ENCODE data around the gene TARS2.

Gene TARS2

DNA sequence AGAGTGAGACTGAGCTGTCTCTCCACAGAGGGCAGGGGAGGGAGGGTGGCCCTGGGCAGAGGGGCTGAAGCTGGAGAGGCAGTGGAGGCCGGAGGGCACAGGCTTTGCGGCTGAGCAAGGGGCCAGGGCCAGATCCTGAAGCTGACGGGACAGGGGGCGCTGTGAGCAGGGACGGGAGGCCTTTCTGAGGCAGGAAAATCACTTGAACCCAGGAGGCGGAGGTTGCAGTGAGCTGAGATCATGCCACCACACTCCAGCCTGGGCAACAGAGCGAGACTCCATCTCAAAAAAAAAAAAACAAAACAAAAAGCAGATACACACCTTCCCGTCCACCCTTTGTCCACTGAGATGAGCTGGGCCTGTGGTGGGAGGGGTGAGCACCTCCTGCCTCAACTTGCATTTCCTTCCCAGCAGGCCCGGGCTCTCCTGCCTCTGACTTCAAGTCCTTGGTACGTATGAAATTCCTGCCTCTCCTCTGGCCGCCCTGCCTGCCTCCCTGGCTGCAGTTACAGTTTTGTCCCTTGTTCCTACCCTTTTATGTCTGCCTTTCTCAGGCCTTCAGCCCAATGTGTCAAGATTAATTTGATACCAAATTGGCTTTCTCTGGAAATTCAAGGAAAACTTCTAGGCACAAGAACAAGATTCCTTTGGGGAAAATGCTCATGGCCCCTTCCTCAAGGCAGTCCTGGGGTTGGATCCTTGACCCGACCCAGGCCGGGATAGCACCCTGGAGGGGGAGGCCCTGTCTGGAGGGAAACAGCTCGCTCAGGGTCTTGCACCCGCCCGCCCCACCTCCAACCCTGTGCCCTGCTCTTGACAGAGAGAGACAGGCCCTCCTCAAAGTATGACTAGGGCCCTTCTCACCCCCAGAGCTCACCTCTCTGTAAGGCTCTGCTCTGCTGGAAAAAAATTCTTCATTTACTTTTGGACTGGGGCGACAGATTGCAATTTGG is 50.8 kb downstream of the TARS2 start:
- H3K4me1 Mint-ChIP-seq: no peaks in the 10 kb centered on the region
- H3K4me3 Mint-ChIP-seq: no peak overlapping the region
- peaks cover 8% of the 10 kb centered on the region for H3K27me3 Mint-ChIP-seq
- ATAC-seq (ENCODE audit: low read depth) (no peak), DNase-seq (ENCODE audit: low spot score in 2 of 2) (no peak)
- no peaks in the 10 kb centered on the region for H3K36me3 Mint-ChIP-seq
- H3K9me3 Mint-ChIP-seq: no peaks in the 10 kb centered on the region
- no peak overlapping the region for H3K27ac Mint-ChIP-seq

DNA sequence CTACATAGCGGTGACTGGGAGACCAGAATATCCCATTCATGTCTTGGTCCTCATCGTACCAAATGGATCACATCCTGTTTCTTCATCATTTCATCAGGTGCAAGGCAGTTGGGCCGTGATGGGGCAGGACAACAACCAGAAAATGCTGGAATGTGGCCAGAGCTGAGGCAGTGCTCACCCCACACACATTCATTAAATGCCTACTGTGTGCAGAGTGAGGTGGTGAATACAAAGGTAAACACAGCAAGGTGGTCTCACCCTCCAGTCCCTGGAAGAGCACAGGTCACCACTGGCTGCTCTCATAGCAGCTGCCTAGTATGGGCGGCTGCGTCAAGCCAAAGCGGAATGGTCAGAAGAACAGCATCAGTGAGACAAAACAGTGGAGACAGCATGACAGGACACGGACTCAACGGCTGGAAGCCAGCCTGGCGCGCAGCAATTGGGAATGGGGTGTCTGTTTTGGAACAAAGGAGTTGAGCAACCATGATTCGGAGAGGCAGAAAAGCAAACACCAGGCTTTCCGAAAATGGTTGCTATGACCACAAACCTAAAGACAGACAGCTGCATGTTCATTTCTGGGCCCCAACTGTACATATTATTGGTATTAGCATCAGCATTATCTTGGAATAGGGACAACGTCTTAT is 56.4 kb downstream of the TARS2 start:
- Mint-ChIP-seq H3K36me3 (no peaks in the 10 kb centered on the region), H3K9me3 (no peaks in the 10 kb centered on the region), H3K27ac (no peak overlapping the region), H3K27me3 (peaks cover 10% of the 10 kb centered on the region), H3K4me3 (no peak overlapping the region), H3K4me1 (peaks cover 3% of the 10 kb centered on the region)
- ATAC-seq (ENCODE audit: low read depth) (no peak), DNase-seq (ENCODE audit: low spot score in 2 of 2) (no peak)

DNA sequence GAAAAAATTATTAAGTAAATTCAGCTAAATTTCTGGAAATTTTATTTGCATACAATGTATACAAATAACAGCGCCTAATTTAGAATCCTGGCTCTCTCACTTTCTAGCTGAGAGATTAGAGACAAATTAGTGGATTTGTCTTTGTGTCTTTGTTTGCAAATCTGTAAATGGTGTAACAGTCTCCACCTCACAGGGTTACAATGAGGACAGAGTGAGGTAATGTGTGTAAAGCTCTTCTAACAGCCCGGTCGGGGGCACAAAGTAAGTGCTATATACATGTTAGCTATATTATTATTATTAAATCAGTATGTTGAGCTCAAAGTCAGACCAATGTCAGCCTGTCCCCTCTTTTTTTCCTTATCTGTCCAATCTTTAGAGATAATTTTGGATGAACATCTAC is 57.0 kb downstream of the TARS2 start:
- Mint-ChIP-seq H3K27ac (no peak overlapping the region), H3K9me3 (no peaks in the 10 kb centered on the region)
- no peak for ATAC-seq (ENCODE audit: low read depth)

DNA sequence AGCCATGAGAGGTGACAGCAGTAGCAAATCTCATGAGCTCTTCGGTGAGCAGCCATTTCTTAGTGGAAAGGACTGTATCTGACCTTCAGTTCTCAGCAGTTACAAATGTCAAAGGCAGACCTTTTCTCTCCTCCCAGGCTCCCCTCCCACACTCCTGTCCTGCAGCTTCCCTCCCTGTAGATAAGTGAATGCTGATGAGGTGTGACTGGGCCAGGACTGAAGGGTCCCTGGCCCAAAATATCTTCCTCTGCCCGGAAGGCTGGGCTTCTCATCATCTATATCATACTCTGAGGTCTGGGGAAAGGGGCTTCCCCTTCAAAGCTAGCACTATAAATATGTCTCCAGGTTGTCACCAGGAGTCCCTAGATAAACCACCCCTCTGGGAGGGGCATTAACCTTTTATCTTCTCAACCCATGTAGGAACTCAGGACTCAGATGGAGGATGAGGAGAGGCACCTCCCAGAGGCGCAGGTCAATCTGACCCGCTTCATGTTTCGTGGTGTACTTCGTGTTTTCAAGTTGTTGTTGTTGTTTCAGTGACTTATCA is 58.3 kb downstream of the TARS2 start:
- DNase-seq (ENCODE audit: low spot score in 2 of 2) (no peak), ATAC-seq (ENCODE audit: low read depth) (no peak)
- Mint-ChIP-seq H3K27me3 (peaks cover 12% of the 10 kb centered on the region), H3K9me3 (no peaks in the 10 kb centered on the region), H3K4me3 (no peak overlapping the region), H3K36me3 (no peaks in the 10 kb centered on the region), H3K4me1 (peaks cover 8% of the 10 kb centered on the region), H3K27ac (no peak overlapping the region)

More for the DNA sequence above, 57.0 kb downstream of the TARS2 start:
- Mint-ChIP-seq H3K4me3 (no peak overlapping the region), H3K27me3 (peaks cover 10% of the 10 kb centered on the region), H3K4me1 (peaks cover 3% of the 10 kb centered on the region), H3K36me3 (no peaks in the 10 kb centered on the region)
- DNase-seq (ENCODE audit: low spot score in 2 of 2): no peak

DNA sequence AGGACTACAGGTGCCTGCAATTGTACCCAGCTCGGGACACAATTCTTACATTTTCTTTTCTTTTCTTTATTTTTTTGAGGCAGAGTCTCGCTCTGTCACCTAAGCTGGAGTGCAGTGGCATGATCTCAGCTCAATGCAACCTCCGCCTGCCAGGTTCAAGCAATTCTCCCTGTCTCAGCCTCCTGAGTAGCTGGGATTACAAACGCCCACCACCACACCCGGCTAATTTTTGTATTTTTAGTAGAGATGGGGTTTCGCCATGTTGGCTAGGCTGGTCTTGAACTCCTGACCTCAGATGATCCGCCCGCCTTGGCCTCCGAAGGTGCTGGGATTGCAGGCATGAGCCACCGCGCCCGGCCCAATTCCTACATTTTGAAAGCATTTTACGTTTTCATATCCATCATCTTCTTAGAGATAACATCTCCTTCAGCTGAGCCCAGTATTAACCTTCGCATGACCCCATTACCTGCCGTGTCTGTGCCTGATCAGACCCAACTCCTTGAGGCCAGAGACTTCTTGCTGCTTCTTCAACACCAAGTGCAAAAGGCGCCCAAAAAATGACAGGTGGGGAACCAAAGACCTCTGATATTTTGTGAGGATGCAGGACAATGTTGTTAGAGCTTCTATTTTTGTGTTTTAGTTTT is 59.2 kb downstream of the TARS2 start:
- H3K4me1 Mint-ChIP-seq: peaks cover 11% of the 10 kb centered on the region
- H3K36me3 Mint-ChIP-seq: no peaks in the 10 kb centered on the region
- no peak overlapping the region for H3K27ac Mint-ChIP-seq
- H3K4me3 Mint-ChIP-seq: no peak overlapping the region
- DNase-seq (ENCODE audit: low spot score in 2 of 2) (no peak), ATAC-seq (ENCODE audit: low read depth) (no peak)
- H3K9me3 Mint-ChIP-seq: no peaks in the 10 kb centered on the region
- peaks cover 12% of the 10 kb centered on the region for H3K27me3 Mint-ChIP-seq

DNA sequence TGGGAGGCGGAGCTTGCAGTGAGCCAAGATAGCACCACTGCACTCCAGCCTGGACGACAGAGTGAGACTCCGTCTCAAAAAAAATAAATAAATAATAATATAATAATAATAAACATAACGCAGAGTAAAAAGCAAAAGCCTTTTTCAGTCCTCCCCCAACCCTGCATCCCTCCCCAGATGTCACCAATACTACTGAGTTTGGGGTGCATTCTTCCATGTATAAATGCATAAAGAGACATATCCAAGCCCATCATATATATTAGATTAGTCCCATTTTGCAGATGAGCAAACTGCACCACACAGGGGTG is 61.1 kb downstream of the TARS2 start:
- Mint-ChIP-seq H3K4me1 (peaks cover 20% of the 10 kb centered on the region), H3K27me3 (peaks cover 12% of the 10 kb centered on the region), H3K9me3 (no peaks in the 10 kb centered on the region), H3K27ac (no peak overlapping the region), H3K4me3 (peak overlapping the region; percentile 76), H3K36me3 (no peaks in the 10 kb centered on the region)
- no peak for ATAC-seq (ENCODE audit: low read depth)
- no peak for DNase-seq (ENCODE audit: low spot score in 2 of 2)

DNA sequence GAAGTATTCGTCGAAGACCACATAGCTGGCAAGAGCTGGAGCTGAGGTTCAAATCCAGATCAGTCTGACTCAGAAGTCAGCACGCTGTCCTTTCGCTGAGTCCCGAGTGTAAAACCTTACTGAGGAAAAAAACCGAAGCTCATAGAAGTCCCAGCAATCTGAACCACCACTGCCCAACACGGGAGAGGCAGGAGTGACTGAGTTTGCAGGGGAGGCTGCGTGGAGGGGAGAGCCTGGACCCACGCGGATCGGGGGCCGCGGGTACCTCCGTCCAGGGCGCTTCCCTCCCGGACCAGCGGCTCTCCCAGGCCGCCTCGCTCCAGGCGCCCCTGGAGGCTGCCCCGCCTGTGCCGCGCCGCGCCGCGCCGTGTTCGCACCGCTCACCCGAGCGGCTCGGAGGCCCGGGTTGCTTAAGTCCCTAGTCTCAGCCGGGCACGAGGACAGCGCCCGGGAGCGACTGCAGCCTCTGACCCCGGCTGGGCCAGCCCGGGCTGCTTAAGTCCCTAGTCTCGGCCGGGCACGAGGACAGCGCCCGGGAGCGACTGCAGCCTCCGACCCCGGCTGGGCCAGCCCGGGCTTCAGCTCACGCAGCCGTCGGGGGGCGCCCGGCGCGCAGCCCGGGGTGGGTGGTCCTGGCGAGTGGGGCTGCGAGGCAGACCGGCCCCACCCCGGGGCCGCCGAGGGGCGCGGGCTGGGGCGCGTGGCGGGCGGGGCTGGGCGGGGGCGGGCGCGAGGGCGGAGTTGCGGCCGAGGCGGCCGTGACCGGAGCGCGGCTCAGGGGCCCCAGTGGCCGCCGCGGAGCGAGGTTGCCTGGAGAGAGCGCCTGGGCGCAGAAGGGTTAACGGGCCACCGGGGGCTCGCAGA is 61.6 kb downstream of the TARS2 start, which contains the start of gene ADAMTSL4:
ADAMTSL4 (plus strand) TSS at position 777 of the 864 bp plus-strand sequence. CDS start 2,881 bp downstream, outside the sequence.
- Mint-ChIP-seq H3K36me3 (no peaks in the 10 kb centered on the region), H3K9me3 (no peaks in the 10 kb centered on the region), H3K27me3 (peaks cover 9% of the 10 kb centered on the region), H3K27ac (no peak within 1 kb of the TSS), H3K4me1 (peaks cover 20% of the 10 kb centered on the region), H3K4me3 (peak within 1 kb of the TSS; percentile 84)
- DNase-seq (ENCODE audit: low spot score in 2 of 2) (peak in 1 of 2 donors; percentile 53), ATAC-seq (ENCODE audit: low read depth) (peak; percentile 80)

DNA sequence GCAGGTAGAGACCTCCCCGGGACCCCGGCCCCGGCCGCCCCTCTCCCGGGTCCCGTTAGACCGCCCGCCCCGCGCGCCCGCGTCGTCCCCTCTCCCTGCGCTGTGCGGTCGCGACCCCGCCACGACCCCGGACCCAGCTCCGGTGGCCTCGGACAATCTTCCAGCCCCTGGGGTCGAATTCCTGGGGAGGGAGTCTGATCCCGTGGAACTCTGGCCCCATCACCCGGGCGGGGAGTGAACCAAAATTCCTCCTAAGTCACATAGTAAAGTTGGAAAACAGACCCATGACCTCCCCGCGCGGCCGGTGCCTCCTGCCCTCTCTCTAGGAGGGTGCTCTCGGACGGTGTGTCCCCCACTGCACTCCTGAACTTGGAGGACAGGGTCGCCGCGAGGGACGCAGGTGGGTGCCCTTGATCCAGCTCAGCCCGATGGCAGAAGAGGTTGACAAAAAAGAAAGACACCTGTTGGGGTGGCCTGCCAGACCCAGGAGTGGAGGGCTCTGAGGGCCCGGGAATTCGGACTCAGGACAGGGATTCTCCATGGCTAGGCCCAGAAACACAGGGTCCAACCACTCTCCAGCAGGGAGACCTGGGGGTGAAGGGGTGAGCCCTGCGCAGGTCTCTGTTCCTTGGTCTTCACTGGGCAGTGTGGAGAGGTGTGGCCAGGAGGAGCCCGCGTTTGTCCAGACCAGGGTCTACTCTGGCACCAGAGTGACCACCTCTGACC is 62.4 kb downstream of the TARS2 start:
- Mint-ChIP-seq H3K9me3 (no peaks in the 10 kb centered on the region), H3K4me1 (peaks cover 20% of the 10 kb centered on the region), H3K27me3 (peaks cover 9% of the 10 kb centered on the region), H3K4me3 (peak overlapping the region; percentile 84), H3K36me3 (no peaks in the 10 kb centered on the region), H3K27ac (no peak overlapping the region)
- DNase-seq (ENCODE audit: low spot score in 2 of 2) (no peak), ATAC-seq (ENCODE audit: low read depth) (peak; percentile 5)

DNA sequence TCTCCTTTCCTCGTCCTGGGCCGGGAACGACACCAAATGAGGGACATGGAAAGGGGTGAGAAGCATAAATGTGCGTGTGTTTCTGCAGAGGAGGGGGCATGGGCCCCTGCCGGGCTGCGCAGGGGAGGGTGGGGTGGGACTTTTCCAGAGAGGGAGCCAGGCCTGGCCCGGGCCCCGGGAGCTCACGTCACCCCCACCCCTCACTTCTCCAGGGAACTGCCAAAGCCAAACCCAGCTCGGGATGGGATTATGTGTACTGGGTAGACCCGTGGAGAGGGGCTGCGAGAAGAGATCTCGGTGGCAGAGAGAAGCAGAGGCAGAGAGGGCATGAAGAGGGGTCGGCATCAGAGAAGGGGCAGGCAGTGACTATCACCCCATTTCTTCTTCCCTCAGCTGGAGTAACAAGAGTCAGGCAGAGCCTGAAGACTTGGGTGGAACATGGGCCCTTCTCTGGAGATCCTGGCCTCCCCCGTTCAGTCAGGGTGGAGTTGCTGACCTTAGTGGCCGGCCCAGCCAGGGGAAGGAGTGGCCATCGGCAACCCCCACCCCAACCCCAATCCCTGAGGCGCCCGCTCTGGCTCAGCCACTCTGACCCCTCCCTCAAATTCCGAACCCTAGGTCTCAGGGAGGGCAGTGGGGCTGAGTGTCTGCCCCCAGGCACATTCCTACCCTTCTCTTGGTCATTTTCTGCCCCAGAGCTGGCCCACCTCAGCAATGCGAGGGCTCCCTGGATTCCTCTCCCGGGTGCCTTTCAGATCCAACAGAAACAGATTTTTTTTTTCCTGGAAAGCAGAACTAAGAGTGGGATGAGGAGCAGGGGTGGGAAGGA is 63.2 kb downstream of the TARS2 start:
- ATAC-seq (ENCODE audit: low read depth) (no peak), DNase-seq (ENCODE audit: low spot score in 2 of 2) (no peak)
- Mint-ChIP-seq H3K9me3 (no peaks in the 10 kb centered on the region), H3K27ac (no peak overlapping the region), H3K4me3 (peak overlapping the region; percentile 24), H3K4me1 (peaks cover 20% of the 10 kb centered on the region), H3K36me3 (no peaks in the 10 kb centered on the region), H3K27me3 (peaks cover 9% of the 10 kb centered on the region)

DNA sequence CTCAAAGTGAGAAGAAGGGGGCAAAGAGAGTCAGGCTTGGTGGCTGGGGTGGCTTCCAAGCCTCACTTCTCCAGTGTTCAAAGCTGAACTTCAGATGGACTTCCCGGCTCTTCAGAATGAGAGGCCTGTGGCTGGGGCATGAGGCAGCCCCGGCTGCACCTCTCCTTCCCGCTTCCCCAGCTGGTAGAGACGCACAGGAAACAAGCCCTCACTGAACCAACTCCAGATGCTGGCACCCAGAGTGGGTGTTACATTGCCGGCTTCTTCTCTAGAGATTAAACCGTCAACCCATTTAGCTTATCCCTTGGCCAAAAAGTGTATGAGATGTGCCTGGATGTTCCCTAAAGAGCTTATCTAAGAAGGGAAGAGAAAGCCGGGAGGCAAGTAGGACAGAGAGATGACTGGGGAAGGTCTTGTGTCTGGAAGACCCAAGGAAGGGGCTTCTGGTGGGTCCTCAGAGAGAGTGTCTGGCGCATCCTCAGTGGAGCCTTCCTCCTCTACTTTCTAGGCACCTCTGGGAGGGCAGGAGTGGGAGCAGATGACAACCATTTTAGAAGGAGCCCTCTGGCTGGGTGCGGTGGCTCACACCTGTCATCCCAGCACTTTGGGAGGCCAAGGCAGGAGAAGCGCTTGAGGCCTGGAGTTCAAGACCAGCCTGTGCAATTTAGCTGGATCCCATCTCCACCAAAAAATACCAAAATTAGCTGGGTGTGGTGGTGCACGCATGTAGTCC is 64.0 kb downstream of the TARS2 start:
- Mint-ChIP-seq H3K4me3 (peak overlapping the region; percentile 11), H3K9me3 (no peaks in the 10 kb centered on the region), H3K27me3 (peaks cover 9% of the 10 kb centered on the region), H3K4me1 (peaks cover 20% of the 10 kb centered on the region), H3K27ac (no peak overlapping the region), H3K36me3 (peaks cover 1% of the 10 kb centered on the region)
- ATAC-seq (ENCODE audit: low read depth) (no peak), DNase-seq (ENCODE audit: low spot score in 2 of 2) (no peak)

DNA sequence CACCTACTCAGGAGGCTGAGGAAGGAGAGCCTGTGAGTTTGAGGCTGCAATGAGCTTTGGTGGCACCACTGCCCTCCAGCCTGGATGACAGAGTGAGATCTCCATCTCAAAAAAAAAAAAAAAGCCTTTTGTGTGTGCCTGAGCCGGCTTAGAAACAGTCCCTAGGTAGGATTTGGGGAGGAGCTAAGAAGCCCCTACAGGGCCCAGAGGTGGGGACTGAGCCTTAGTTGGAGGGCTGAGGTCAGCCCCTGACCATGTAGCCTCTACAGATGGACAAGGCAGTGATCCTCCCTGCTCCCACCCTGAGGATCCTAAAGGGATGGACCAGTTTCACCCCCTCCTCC is 64.5 kb downstream of the TARS2 start:
- Mint-ChIP-seq H3K4me3 (no peak overlapping the region), H3K27me3 (peaks cover 7% of the 10 kb centered on the region), H3K27ac (no peak overlapping the region), H3K36me3 (peaks cover 1% of the 10 kb centered on the region), H3K4me1 (peaks cover 20% of the 10 kb centered on the region), H3K9me3 (no peaks in the 10 kb centered on the region)
- DNase-seq (ENCODE audit: low spot score in 2 of 2) (no peak), ATAC-seq (ENCODE audit: low read depth) (no peak)
